Brain microvascular endothelial cell (primary cell): Measurements from ENCODE around the gene F13A1.

ENCODE experiments used
- DNase-seq: peaks from one replicate; pipeline ENCODE4 v3.0.0-alpha.2; 2020
- H3K27ac ChIP-seq: fragments of 250-450 bp; sonication (Bioruptor Pico); 2 replicates; pipeline ENCODE4 v1.5.1; 2020; ENCODE audit warnings: mild to moderate bottlenecking, moderate library complexity
- H3K27me3 ChIP-seq: fragments of 250-450 bp; sonication (Bioruptor Pico); replicated peaks from 2 replicates; pipeline ENCODE4 v1.5.1; 2020; ENCODE audit warnings: mild to moderate bottlenecking
- H3K36me3 ChIP-seq: fragments of 250-450 bp; sonication (Bioruptor Pico); replicated peaks from 2 replicates; pipeline ENCODE4 v1.5.1; 2020; ENCODE audit warnings: mild to moderate bottlenecking
- H3K4me3 ChIP-seq: 2 replicates; pipeline ENCODE4 v1.5.1; 2011; ENCODE audit warnings: low read depth, mild to moderate bottlenecking, control low read depth, low read length, moderate library complexity
- in situ Hi-C: cut with HindIII; loops from 2 replicates; pipeline ENCODE4 v1.10.0; 2017; ENCODE audit warnings: low sequenced_read_pairs, low pct_ligation_motif_present
- TF ChIP-seq, protein P1 (sequence below): IDR thresholded peaks from 2 replicates; pipeline ENCODE4 v1.5.1; 2011; ENCODE audit warnings: low read depth, mild to moderate bottlenecking, moderate library complexity, low read length, control low read depth, inconsistent platforms; ENCODE audit errors: missing control alignments

The F13A1 gene

GRCh38 chr6:6362056-6362840 lies 41.8 kb upstream of the F13A1 start:
- TF ChIP-seq, protein P1, sequence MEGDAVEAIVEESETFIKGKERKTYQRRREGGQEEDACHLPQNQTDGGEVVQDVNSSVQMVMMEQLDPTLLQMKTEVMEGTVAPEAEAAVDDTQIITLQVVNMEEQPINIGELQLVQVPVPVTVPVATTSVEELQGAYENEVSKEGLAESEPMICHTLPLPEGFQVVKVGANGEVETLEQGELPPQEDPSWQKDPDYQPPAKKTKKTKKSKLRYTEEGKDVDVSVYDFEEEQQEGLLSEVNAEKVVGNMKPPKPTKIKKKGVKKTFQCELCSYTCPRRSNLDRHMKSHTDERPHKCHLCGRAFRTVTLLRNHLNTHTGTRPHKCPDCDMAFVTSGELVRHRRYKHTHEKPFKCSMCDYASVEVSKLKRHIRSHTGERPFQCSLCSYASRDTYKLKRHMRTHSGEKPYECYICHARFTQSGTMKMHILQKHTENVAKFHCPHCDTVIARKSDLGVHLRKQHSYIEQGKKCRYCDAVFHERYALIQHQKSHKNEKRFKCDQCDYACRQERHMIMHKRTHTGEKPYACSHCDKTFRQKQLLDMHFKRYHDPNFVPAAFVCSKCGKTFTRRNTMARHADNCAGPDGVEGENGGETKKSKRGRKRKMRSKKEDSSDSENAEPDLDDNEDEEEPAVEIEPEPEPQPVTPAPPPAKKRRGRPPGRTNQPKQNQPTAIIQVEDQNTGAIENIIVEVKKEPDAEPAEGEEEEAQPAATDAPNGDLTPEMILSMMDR, result no peak
- Histone ChIP-seq H3K27ac (no peak overlapping the region), H3K27me3 (no peaks in the 10 kb centered on the region), H3K36me3 (no peaks in the 10 kb centered on the region), H3K4me3 (no peak overlapping the region)
- in situ Hi-C loops, result no loop called here
- no peak for DNase-seq

DNA sequence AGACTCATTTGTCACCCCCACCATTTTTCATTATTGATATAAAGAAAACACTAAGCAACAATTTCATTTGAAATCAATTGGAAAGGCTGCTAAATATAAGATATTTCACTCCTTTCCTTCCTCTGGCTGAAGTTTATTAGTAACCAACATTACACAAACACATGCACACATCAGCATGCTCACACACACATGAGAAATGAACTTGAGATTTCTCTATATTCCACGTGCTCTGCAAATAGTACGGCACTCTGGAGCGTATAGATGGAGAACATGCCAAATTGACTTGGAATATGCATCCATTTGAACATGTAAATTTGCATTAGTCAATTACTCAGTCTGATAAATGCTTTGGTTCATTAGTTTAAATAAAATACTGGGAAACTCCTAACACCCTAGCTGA lies 37.1 kb upstream of the F13A1 start:
- Histone ChIP-seq H3K27me3 (no peaks in the 10 kb centered on the region), H3K27ac (no peak overlapping the region), H3K36me3 (no peaks in the 10 kb centered on the region), H3K4me3 (no peak overlapping the region)
- in situ Hi-C loops, result no loop called here
- no peak for DNase-seq
- TF ChIP-seq, protein P1, result no peak

GRCh38 chr6:6357032-6357431 lies 36.6 kb upstream of the F13A1 start:
- Histone ChIP-seq H3K27ac (no peak overlapping the region), H3K4me3 (no peak overlapping the region), H3K27me3 (no peaks in the 10 kb centered on the region), H3K36me3 (no peaks in the 10 kb centered on the region)
- TF ChIP-seq, protein P1, result no peak
- in situ Hi-C loops, result no loop called here
- DNase-seq, result no peak

- Histone ChIP-seq H3K27ac (no peak overlapping the region), H3K36me3 (no peaks in the 10 kb centered on the region), H3K4me3 (no peak overlapping the region), H3K27me3 (no peaks in the 10 kb centered on the region)
- TF ChIP-seq, protein P1, result no peak
- in situ Hi-C loops, result no loop called here
- DNase-seq, result no peak
Observed at GRCh38 chr6:6352772-6353171, 32.3 kb upstream of the F13A1 start.

DNA sequence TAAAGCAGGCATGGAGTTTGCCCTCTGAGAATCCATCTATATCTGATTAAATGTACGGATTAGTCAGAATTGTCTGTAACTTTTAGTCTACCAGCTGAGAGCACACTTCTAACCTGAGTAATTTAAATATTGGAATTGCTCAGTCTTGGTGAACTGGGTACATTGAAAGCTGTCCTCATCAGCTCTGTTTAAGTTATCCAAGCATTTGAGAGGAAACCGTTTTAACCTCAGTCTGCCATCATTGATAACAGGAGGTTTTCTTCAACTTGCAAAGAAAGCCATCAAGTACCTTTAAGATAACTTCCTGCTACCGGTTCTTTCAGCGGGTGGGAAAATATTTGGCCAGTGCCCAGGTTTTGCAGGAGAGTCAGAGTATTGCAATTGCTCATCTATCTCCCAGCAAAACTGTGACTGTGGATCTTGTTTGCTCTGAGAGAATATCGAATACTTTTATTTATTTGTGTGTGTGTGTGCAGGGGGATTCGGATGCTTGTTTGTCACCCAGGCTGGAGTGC lies 31.1 kb upstream of the F13A1 start:
- in situ Hi-C loops, result no loop called here
- no peaks in the 10 kb centered on the region for H3K36me3 ChIP-seq
- H3K27me3 ChIP-seq, result no peaks in the 10 kb centered on the region
- no peak overlapping the region for H3K27ac ChIP-seq
- no peak overlapping the region for H3K4me3 ChIP-seq
- TF ChIP-seq, protein P1, result no peak
- no peak for DNase-seq
